WERI-Rb-1 (cell line): Measurements from ENCODE around the gene TNIK.
"Not testable (repeated sequence)": the region's sequence is repeated elsewhere in the genome, so short reads cannot be mapped to it uniquely, and the experiment has no call there.

Experiments
- DNase-seq: peaks from one replicate; pipeline ENCODE4 v3.0.0-alpha.2; 2020
- H3K27ac ChIP-seq: fragments of 250-450 bp; sonication (Bioruptor Pico); 2 replicates; pipeline ENCODE4 v1.5.1; 2020; ENCODE audit warnings: mild to moderate bottlenecking, moderate library complexity
- H3K27me3 ChIP-seq: fragments of 250-450 bp; sonication (Bioruptor Pico); 2 replicates; pipeline ENCODE4 v1.5.1; 2021; ENCODE audit warnings: mild to moderate bottlenecking, low read depth, moderate library complexity; ENCODE audit not compliant: insufficient read depth, severe bottlenecking
- H3K36me3 ChIP-seq: fragments of 250-450 bp; sonication (Bioruptor Pico); 2 replicates; pipeline ENCODE4 v1.5.1; 2020; ENCODE audit warnings: mild to moderate bottlenecking, moderate library complexity
- H3K4me3 ChIP-seq: 2 replicates; pipeline ENCODE4 v1.5.1; 2011; ENCODE audit warnings: low read depth, mild to moderate bottlenecking, control low read depth, low read length
- H3K9me3 ChIP-seq: fragments of 250-450 bp; sonication (Bioruptor Pico); 2 replicates; pipeline ENCODE4 v1.5.1; 2021; ENCODE audit warnings: mild to moderate bottlenecking, moderate library complexity; ENCODE audit not compliant: severe bottlenecking
- TF ChIP-seq, protein P1 (sequence below): IDR thresholded peaks from 2 replicates; pipeline ENCODE4 v1.5.1; 2011; ENCODE audit warnings: low read depth, mild to moderate bottlenecking, control low read depth, inconsistent platforms, low read length

TNIK gene

DNA sequence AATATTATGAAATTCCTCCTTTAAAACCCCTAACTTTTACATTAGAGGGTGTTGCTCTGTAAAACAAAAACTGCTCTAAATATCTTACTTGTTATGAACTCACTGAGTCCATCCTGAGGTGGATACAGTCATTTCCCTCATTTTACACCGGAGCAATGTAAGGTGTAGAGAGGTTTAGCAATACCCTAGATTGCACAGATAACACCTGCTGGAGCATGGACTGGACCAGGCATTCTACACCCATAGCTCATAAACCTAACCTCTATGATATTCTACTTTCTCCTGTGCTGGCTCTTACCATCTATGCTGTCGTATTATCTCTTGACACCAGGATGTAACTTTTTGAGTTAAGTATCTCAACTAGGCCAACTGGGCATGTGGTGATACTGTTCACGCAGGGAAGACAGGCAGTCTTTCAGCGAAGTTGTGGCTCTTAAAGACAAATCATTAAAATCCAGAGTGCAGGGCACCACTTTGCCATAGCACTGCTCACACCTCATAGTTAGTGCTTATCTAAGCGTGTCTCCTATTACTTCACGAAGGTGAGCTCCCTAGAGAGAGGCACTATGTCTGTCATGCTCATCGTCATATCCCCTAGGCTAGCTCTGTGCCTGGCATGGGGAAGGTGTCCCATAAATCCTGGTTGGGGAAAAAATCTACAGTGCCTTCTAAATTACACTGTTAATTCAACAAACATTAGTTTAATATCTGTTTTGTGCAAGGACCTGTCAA, 333.6 kb downstream of the TNIK start:
- DNase-seq = no peak
- no peaks in the 10 kb centered on the region for H3K36me3 ChIP-seq
- TF ChIP-seq, protein P1, sequence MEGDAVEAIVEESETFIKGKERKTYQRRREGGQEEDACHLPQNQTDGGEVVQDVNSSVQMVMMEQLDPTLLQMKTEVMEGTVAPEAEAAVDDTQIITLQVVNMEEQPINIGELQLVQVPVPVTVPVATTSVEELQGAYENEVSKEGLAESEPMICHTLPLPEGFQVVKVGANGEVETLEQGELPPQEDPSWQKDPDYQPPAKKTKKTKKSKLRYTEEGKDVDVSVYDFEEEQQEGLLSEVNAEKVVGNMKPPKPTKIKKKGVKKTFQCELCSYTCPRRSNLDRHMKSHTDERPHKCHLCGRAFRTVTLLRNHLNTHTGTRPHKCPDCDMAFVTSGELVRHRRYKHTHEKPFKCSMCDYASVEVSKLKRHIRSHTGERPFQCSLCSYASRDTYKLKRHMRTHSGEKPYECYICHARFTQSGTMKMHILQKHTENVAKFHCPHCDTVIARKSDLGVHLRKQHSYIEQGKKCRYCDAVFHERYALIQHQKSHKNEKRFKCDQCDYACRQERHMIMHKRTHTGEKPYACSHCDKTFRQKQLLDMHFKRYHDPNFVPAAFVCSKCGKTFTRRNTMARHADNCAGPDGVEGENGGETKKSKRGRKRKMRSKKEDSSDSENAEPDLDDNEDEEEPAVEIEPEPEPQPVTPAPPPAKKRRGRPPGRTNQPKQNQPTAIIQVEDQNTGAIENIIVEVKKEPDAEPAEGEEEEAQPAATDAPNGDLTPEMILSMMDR = no peak

DNA sequence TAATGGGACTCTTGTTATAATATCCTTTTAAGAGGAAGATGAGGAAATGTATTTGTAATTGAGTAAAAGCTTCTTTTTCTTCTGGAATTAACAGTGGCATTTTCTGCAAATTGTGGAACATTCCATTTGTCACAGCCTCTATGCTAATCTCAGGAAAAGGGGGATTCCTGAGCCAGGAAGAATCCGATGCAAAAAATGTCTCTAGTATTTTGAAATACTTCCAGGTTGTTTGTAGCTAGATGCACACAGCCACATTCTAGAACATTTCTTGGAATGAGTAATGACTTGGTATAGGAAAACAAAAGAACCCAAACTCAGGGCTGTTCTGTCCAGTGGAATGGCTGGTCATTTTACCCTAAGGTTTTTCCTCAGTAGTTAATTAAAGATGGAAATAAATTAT, 335.2 kb downstream of the TNIK start:
- no peaks in the 10 kb centered on the region for H3K36me3 ChIP-seq
- TF ChIP-seq, protein P1 = no peak

More for the DNA sequence above, 333.6 kb downstream of the TNIK start:
- no peaks in the 10 kb centered on the region for H3K9me3 ChIP-seq
- no peak overlapping the region for H3K27ac ChIP-seq
- H3K27me3 ChIP-seq = no peaks in the 10 kb centered on the region
- no peak overlapping the region for H3K4me3 ChIP-seq

DNA sequence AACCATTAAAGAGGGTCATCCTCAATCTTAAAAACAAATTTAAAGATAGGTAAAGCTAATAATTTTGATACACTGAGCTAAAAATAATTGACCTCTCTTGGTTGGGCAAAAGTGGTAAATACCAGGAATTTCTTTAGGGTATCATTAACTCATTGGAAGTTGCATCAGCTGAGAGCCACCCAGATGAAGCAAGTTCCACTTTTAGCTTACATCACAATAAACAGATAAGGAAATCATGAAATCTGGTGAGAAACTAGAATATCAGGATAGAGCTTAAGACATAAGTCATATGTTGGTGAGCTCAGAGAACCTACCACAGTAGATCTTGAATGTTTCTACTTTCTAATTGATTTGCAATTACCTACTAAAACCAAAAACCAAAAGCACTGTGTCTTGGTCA, 336.3 kb downstream of the TNIK start:
- TF ChIP-seq, protein P1 = no peak
- no peak overlapping the region for H3K4me3 ChIP-seq
- no peak for DNase-seq
- H3K27me3 ChIP-seq = no peaks in the 10 kb centered on the region
- H3K36me3 ChIP-seq = no peaks in the 10 kb centered on the region
- H3K9me3 ChIP-seq = no peaks in the 10 kb centered on the region
- H3K27ac ChIP-seq = no peak overlapping the region

More for the DNA sequence above, 335.2 kb downstream of the TNIK start:
- no peak for DNase-seq
- no peak overlapping the region for H3K27ac ChIP-seq
- H3K9me3 ChIP-seq = no peaks in the 10 kb centered on the region
- no peaks in the 10 kb centered on the region for H3K27me3 ChIP-seq
- H3K4me3 ChIP-seq = no peak overlapping the region

DNA sequence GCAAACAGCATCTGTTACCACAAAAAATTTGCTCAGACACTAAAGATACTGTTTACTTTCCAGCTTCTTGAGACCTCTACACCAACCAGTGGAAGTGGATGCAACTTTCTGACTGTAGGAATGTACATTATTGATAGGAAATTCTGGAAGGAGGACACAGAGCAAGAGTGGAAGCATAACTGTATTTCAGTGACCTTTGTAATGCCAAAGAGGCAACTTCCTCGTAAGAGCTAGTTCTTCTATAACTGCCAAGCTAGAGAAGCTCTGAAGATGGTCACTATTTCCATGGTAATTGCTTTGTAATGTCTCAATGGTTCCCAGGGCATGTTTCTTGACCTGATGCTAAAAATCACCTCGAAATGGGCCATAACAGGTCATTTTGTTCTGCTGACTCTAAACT, 337.3 kb downstream of the TNIK start:
- Histone ChIP-seq H3K36me3 (no peaks in the 10 kb centered on the region), H3K27me3 (no peaks in the 10 kb centered on the region), H3K4me3 (no peak overlapping the region), H3K9me3 (no peaks in the 10 kb centered on the region), H3K27ac (no peak overlapping the region)
- TF ChIP-seq, protein P1 = no peak
- DNase-seq = no peak

DNA sequence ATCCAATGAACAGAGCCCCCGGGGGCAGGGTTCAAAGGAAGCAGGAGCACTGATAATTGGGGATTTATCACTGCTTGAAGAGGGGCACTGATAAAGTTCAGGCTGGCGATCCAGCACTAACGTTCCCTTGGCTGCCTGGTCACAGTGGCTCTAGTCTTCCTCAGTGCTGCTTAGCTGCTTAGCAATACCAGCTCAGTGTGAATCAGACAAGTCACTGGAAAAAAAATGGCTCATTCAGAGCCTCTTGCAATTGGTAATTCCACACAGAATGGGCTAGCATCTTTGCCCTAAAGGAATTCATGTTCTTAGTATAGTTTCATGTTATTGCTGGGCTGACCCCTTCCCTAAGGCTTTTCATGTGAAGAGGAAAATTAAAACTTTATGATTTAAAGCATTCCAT, 338.0 kb downstream of the TNIK start:
- Histone ChIP-seq H3K36me3 (no peaks in the 10 kb centered on the region), H3K9me3 (no peaks in the 10 kb centered on the region), H3K27me3 (no peaks in the 10 kb centered on the region), H3K27ac (no peak overlapping the region), H3K4me3 (no peak overlapping the region)
- TF ChIP-seq, protein P1 = no peak
- no peak for DNase-seq

DNA sequence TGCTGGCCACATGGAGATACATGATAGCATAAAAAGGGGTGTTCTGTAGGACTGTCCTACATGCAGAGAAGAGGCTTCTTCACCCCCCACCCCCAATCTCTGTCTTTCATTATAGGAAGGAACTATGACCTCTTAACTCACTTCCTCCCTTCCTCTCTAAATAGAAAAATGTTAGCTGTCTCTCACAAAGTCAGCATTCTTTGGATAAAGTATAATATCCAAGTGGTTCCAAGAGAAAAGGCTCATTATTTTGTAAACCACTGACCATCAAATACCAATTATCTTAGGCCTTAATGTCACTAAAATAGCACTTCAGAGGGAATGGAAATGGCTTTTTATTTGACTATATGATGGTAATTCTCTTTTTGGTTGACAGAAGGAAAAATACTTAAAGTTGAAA, 338.4 kb downstream of the TNIK start:
- TF ChIP-seq, protein P1 = no peak
- Histone ChIP-seq H3K27ac (no peak overlapping the region), H3K27me3 (no peaks in the 10 kb centered on the region), H3K4me3 (no peak overlapping the region), H3K9me3 (no peaks in the 10 kb centered on the region), H3K36me3 (no peaks in the 10 kb centered on the region)
- DNase-seq = no peak

DNA sequence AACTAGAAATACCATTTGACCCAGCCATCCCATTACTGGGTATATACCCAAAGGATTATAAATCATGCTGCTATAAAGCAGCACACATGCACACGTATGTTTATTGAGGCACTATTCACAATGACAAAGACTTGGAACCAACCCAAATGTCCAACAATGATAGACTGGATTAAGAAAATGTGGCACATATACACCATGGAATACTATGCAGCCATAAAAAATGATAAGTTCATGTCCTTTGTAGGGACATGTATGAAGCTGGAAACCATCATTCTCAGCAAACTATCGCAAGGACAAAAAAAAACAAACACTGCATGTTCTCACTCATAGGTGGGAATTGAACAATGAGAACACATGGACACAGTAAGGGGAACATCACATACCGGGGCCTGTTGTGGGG, 340.8 kb downstream of the TNIK start:
- not testable (repeated sequence) for H3K36me3 ChIP-seq, DNase-seq, H3K9me3 ChIP-seq, H3K4me3 ChIP-seq, H3K27me3 ChIP-seq, H3K27ac ChIP-seq

DNA sequence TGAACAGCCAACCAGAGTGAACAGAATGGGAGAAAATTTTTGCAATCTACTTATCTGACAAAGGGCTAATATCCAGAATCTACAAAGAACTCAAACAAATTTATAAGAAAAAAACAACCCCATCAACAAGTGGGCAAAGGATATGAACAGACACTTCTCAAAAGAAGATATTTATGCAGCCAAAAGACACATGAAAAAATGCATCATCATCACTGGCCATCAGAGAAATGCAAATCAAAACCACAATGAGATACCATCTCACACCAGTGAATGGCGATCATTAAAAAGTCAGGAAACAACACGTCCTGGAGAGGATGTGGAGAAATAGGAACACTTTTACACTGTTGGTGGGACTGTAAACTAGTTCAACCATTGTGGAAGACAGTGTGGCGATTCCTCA, 341.2 kb downstream of the TNIK start:
- H3K27me3 ChIP-seq, H3K4me3 ChIP-seq, H3K36me3 ChIP-seq, DNase-seq, H3K9me3 ChIP-seq, H3K27ac ChIP-seq: not testable (repeated sequence)
